Suppressor macrophage (primary cell): ENCODE data around the gene ALLC.
"Not testable (repeated sequence)": the region's sequence is repeated elsewhere in the genome, so short reads cannot be mapped to it uniquely, and the experiment has no call there.

Source experiments
- DNase-seq, 4 experiments: peaks; one replicate each; pipeline ENCODE4 v3.0.0-alpha.2; 2020 to 2022

Gene ALLC

GRCh38 chr2:3656762-3657721 is 958 bp upstream of the ALLC start:
- no peak for DNase-seq

DNA sequence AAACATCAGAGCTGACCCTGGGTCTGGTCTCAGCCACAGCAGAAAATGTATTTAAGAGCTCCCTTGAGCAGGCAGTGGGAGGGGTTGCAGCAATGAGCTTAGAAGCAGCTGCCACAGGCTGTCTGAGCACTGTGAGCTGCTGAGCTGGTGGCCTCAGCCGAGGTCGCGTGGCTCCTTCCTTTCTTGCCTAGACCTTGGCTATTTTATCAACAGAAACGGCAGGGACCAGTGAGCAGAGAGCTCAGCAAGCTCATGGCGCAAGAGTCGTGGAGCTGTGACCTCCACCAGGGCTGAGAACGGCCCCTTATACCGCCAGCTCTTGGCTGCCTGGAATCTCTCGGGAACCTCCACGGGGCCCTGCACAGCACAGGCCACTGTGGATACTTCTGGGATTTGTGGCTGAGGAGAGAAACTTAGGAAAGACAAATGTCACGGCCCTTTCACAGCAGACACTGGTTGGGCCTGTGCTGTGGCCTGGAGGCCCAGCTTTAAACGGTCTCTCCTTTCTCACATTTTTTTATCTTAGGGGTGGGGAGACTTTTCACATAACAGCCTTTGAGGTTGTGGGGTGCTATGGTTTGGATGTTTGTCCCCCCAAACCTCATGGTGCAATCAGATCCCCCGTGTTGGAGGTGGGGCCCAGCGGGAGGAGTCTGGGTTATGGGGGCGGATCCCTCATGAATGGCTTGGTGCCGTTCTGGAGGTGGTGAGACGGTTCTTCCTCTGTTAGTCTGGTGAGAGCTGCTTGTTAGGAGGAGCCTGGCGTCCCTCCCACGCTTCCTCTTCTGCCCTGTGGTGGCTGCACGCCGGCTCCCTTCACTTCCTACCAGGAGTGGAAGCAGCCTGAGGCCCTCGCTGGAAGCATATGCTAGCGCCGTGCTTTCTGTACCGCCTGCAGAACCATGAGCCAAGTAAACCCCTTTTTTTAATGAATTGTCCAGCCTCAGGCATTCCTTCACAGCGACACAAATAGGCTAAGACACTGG is 1.7 kb downstream of the ALLC start:
- DNase-seq = peak; percentile 10 to 64 (median 40)

- not testable (repeated sequence) for DNase-seq
These were observed 2.6 kb downstream of the ALLC start for GRCh38 chr2:3660640-3661039.

GRCh38 chr2:3661149-3661660 is 3.2 kb downstream of the ALLC start:
- no peak for DNase-seq

DNA sequence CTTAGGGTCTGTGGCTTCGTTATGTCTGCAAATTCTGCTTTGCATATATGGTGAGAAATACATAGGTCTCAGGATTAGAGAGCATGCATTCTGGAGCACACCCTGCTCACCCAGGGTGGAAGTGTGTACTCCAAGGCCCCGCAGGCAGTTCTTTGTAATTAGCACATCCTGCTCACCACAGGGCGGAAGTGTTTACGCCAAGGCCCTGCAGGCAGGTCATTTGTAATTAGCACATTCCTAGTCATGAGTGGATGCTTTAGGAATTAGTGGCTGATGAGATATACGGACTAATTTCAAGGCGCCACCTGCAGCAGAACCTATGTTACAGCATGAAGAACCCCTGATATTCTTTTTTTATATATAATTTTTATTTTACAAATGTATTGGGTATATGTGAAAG is 4.2 kb downstream of the ALLC start:
- DNase-seq = no peak

DNA sequence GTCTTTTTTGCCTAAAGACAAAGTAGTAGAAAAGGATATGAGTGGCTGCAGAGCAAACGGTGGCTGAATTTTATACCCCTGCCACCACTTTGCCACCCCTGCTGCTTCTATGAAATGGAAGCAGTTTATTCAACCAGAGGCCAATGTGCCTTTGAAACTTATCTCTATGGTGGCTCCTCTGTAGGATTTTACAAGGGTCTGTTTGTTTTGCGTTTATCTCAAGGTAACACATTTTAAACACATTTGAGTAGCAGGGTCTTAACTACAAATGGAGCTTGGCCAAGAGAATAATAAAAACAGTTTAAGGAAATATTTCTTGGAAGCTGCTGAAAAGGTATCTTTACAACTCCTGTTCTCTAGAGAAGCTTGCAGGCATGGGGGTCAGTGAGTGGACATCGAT is 6.1 kb downstream of the ALLC start:
- no peak for DNase-seq

GRCh38 chr2:3664925-3665324 is 6.9 kb downstream of the ALLC start:
- no peak for DNase-seq

DNA sequence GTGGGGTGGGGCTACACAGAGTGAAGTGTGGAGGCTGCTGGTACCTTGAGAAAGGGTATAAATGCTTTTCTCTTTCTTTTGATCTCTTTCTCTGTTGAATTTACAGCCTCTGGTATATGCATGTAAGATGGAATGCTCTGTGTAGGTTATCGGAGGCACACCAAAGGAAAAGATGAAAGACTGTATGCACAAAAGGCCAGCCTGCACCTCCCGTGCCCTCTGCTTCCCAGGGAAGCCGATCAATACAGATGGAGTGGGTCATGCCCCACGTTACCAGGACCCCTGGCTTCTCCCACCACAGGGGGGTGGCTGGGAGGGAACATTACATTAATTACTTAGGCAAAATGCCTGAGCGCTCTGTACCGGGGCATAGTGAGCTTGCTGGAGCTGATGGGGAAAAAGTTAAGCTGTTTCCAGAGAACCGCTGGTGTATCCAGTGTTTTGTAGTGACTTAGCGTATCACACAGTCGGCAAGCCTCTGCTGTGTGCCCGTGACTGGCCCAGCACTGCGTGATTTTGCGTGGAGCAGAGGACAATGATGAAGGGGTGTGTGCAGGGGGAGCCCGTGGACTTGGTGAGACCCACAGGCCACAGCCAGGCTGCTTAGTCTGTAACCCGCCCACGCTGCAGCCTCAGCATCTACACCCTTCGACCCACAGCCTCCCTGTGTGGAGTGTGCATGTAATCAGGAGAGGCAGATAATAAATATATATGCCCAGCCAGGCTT is 8.0 kb downstream of the ALLC start:
- no peak for DNase-seq

DNA sequence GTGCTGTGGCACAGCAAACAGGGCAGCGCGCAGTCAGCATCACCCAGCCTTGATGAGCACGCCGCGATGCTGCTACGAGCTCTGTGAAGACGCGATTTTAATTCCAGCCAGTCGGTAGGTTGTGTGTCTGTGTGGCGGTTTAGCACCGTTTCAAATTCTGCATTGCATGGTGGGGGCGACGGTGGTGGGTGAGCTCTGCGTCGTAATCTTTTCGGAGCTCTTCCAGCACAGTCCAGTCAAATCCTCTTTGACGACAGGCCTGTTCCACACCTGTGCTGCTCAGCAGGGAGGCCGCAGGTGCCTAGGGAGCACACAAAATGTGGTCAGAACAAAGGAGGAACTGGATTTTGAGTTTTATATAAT is 8.6 kb downstream of the ALLC start:
- DNase-seq = no peak

- no peak for DNase-seq
These were observed 9.2 kb downstream of the ALLC start for GRCh38 chr2:3667151-3667631.

DNA sequence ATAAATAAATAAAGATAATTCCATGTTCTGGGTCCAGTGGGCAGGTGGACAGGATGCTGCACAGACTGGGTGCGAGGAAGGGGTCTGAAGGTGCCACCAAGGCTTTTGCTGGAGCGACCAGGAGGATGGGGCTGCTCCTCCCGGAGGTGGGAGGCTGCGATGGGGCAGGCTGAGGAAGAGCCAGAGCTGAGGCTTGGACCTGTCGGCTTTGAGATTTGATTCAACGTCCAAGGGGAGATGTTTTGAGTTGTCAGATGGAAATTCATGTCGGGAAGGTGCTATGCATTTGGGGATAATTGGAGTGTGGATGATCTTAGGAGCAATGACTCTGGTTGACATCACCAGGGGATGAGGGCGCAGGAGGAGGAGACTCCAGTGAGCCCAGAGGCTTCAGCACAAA is 11.7 kb downstream of the ALLC start:
- no peak for DNase-seq

GRCh38 chr2:3670376-3670775 is 12.4 kb downstream of the ALLC start:
- no peak for DNase-seq

- DNase-seq = no peak
These were observed 12.9 kb downstream of the ALLC start for GRCh38 chr2:3670941-3671340.

GRCh38 chr2:3672861-3673678 is 15.1 kb downstream of the ALLC start:
- DNase-seq = no peak

- no peak for DNase-seq
These were observed 16.3 kb downstream of the ALLC start for GRCh38 chr2:3674066-3674845.

DNA sequence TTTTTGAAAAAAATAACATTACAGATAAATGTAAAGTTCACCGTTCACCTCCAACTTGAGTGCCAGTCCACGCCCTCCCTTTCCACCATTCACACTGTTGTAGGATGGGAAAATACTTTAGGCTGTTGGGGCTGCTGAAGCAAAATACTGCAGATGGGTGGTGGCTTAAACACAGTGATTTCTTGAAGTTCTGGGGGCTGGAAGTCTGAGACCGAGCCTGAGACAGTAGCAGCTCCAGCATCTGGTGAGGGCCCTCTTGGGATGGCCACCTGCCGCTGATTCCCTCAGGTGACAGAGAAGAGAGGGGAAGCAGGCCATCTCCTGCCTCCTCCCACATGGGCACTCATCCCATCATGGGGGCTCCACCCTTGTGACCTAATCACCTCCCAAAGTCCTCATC is 17.7 kb downstream of the ALLC start:
- no peak for DNase-seq

- no peak for DNase-seq
These were observed 19.4 kb downstream of the ALLC start for GRCh38 chr2:3677436-3677835.

DNA sequence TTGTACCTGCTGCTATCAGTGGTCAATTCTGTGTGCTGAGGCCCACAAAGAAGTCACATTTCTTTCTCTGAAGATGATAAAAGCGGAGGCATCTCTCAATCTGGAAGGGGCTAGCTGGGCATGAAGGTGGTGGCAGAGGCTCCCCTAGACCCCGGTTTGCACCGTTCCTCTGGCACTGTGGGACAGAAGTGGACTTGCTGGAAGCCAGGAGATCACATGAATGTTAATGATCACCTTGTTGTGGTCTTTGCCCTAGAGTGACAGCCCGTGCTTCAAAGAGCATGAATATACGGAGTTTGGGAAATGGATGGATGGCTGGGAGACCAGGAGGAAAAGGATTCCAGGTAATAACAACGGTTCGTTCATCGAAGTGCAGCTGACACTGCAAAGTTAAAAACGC is 20.2 kb downstream of the ALLC start:
- no peak for DNase-seq

DNA sequence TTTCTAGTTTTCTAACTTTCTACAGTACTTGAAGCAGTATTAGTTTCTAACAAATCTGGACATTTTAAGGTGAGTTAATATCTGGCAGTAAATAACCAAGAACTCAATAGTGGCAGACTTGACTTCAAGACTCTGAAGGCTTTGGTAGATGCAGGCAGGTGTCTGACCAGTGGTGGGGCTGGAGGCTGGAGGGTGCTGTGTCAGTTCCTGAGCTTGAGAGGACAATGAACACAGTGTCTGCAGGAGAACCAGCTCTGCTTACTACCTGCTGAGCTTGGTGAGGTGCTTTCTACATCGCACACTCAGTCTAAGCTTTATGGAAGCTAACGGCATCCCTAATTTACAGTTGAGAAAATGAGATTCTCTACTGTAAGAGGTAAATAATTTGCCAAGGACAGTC is 21.2 kb downstream of the ALLC start:
- DNase-seq = no peak

GRCh38 chr2:3679616-3680393 is 21.8 kb downstream of the ALLC start:
- no peak for DNase-seq
